ENCODE data around the gene ATP2B3.

DNA sequence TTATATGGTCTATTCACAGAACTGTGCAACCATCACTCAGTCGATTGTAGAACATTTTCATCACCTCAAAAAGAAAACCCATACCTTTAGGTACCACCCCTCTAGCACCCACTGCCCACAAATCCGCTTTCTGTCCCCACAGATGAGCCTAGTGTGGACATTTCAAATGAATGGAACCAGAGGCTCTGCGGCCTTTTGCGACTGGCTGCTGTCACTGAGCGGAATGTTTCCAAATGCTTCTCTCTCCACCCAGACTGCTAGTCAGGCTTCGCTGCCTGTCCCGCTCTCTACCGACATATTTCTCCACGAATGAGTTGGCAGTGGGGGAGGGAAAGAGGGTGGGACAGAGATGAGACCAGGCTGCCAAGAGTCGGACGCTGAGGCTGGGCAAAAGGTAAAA is 24.4 kb upstream of the ATP2B3 start:
- TF ChIP-seq, protein P1, sequence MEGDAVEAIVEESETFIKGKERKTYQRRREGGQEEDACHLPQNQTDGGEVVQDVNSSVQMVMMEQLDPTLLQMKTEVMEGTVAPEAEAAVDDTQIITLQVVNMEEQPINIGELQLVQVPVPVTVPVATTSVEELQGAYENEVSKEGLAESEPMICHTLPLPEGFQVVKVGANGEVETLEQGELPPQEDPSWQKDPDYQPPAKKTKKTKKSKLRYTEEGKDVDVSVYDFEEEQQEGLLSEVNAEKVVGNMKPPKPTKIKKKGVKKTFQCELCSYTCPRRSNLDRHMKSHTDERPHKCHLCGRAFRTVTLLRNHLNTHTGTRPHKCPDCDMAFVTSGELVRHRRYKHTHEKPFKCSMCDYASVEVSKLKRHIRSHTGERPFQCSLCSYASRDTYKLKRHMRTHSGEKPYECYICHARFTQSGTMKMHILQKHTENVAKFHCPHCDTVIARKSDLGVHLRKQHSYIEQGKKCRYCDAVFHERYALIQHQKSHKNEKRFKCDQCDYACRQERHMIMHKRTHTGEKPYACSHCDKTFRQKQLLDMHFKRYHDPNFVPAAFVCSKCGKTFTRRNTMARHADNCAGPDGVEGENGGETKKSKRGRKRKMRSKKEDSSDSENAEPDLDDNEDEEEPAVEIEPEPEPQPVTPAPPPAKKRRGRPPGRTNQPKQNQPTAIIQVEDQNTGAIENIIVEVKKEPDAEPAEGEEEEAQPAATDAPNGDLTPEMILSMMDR (conservative IDR thresholded peaks at IDR 0.05; ENCODE audit: low read depth, low read length) = no peak
- no peak for TF ChIP-seq RFX5 (IDR thresholded peaks at IDR 0.05; ENCODE audit: low read depth, low read length)
- no peak for TF ChIP-seq POLR2A (IDR thresholded peaks at IDR 0.05; ENCODE audit: low read depth, low read length)
- no peak for TF ChIP-seq RCOR1 (IDR thresholded peaks at IDR 0.05; ENCODE audit: insufficient replicate concordance, low read length)
- TF ChIP-seq, protein P2, sequence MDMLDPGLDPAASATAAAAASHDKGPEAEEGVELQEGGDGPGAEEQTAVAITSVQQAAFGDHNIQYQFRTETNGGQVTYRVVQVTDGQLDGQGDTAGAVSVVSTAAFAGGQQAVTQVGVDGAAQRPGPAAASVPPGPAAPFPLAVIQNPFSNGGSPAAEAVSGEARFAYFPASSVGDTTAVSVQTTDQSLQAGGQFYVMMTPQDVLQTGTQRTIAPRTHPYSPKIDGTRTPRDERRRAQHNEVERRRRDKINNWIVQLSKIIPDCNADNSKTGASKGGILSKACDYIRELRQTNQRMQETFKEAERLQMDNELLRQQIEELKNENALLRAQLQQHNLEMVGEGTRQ (IDR thresholded peaks at IDR 0.05; ENCODE audit: low read depth, low read length) = no peak
- no peak for TF ChIP-seq SMC3 (IDR thresholded peaks at IDR 0.05; ENCODE audit: low read depth, low read length)
- TF ChIP-seq MAFK (IDR thresholded peaks at IDR 0.05; ENCODE audit: low read depth, low read length) = no peak
